Measurements from ENCODE around the gene PVALB. TPM values are rescaled to one million over a fixed set of nuclear protein-coding genes. Genes with fewer than 3 reads are reported as not detected.

Gene PVALB
- total RNA-seq, 4 donors from 2014 or later, result not detected

- H3K9me3 ChIP-seq, result no peaks in the 10 kb centered on the region
- no peak for DNase-seq (ENCODE audit: extremely low spot score)
- no peak overlapping the region for H3K27ac ChIP-seq (replicated peaks in 1 of 4)
- H3K27me3 ChIP-seq, result peaks cover 0 to 59% (median 0%) of the 10 kb centered on the region in 4 donors
- no peak overlapping the region for H3K4me3 ChIP-seq
- no peaks in the 10 kb centered on the region for H3K36me3 ChIP-seq
- no peaks in the 10 kb centered on the region for H3K4me1 ChIP-seq
- TF ChIP-seq POLR2A (IDR thresholded peaks at IDR 0.05; ENCODE audit: low read depth) (no peak), CTCF (IDR thresholded peaks at IDR 0.05) (no peak), EP300 (IDR thresholded peaks at IDR 0.05) (no peak), POLR2AphosphoS5 (IDR thresholded peaks at IDR 0.05) (no peak)
- intact Hi-C loops (cut with DNase I), result no loop called here
- WGBS, result 58% methylated on average over 1 of the region's 1 CpG
These were observed 13.5 kb downstream of the PVALB start for GRCh38 chr22:36803358-36803757.

- H3K27me3 ChIP-seq, result peaks cover 0 to 61% (median 0%) of the 10 kb centered on the region in 4 donors
- no peaks in the 10 kb centered on the region for H3K9me3 ChIP-seq
- H3K36me3 ChIP-seq, result no peaks in the 10 kb centered on the region
- intact Hi-C loops (cut with DNase I), result no loop called here
- TF ChIP-seq POLR2AphosphoS5 (IDR thresholded peaks at IDR 0.05), result no peak
- no peak for TF ChIP-seq POLR2A (IDR thresholded peaks at IDR 0.05; ENCODE audit: low read depth)
- TF ChIP-seq EP300 (IDR thresholded peaks at IDR 0.05), result no peak
- no peak for TF ChIP-seq CTCF (IDR thresholded peaks at IDR 0.05)
- H3K27ac ChIP-seq (replicated peaks in 1 of 4), result no peak overlapping the region
- DNase-seq (ENCODE audit: extremely low spot score), result no peak
- 87% methylated on average over 9 of the region's 11 CpGs for WGBS
- H3K4me3 ChIP-seq, result no peak overlapping the region
- no peaks in the 10 kb centered on the region for H3K4me1 ChIP-seq
These were observed 18.2 kb downstream of the PVALB start for GRCh38 chr22:36798674-36799066.

GRCh38 chr22:36797911-36798673, 18.7 kb downstream of the PVALB start:
- Histone ChIP-seq H3K36me3 (no peaks in the 10 kb centered on the region), H3K4me3 (no peak overlapping the region), H3K9me3 (no peaks in the 10 kb centered on the region), H3K4me1 (no peaks in the 10 kb centered on the region), H3K27me3 (peaks cover 0 to 65% (median 0%) of the 10 kb centered on the region in 4 donors), H3K27ac (replicated peaks in 1 of 4) (no peak overlapping the region)
- 83% methylated on average over 8 of the region's 12 CpGs for WGBS
- no peak for DNase-seq (ENCODE audit: extremely low spot score)
- intact Hi-C loops (cut with DNase I), result no loop called here
- TF ChIP-seq EP300 (IDR thresholded peaks at IDR 0.05) (no peak), POLR2AphosphoS5 (IDR thresholded peaks at IDR 0.05) (no peak), POLR2A (IDR thresholded peaks at IDR 0.05; ENCODE audit: low read depth) (no peak), CTCF (IDR thresholded peaks at IDR 0.05) (no peak)

- H3K27ac ChIP-seq (replicated peaks in 1 of 4), result no peak overlapping the region
- TF ChIP-seq EP300 (IDR thresholded peaks at IDR 0.05) (no peak), POLR2AphosphoS5 (IDR thresholded peaks at IDR 0.05) (no peak), CTCF (IDR thresholded peaks at IDR 0.05) (no peak), POLR2A (IDR thresholded peaks at IDR 0.05; ENCODE audit: low read depth) (no peak)
- 57% methylated on average over 9 of the region's 9 CpGs for WGBS
- no peak for DNase-seq (ENCODE audit: extremely low spot score)
- no peaks in the 10 kb centered on the region for H3K4me1 ChIP-seq
- H3K36me3 ChIP-seq, result no peaks in the 10 kb centered on the region
- intact Hi-C loops (cut with DNase I), result no loop called here
- H3K4me3 ChIP-seq, result no peak overlapping the region
- H3K27me3 ChIP-seq, result peaks cover 0 to 71% (median 0%) of the 10 kb centered on the region in 4 donors
- no peaks in the 10 kb centered on the region for H3K9me3 ChIP-seq
These were observed 19.5 kb downstream of the PVALB start for GRCh38 chr22:36797374-36797773.
